MV-4-11 (cell line): ENCODE data around the gene SEC61B.
A peak's percentile ranks its signal among the peaks of the same experiment; 100 is the strongest.

Experiments used
- DNase-seq: peaks from one replicate; lab custom pipeline; 2025; lab: John Stamatoyannopoulos, UW

Gene SEC61B

DNA sequence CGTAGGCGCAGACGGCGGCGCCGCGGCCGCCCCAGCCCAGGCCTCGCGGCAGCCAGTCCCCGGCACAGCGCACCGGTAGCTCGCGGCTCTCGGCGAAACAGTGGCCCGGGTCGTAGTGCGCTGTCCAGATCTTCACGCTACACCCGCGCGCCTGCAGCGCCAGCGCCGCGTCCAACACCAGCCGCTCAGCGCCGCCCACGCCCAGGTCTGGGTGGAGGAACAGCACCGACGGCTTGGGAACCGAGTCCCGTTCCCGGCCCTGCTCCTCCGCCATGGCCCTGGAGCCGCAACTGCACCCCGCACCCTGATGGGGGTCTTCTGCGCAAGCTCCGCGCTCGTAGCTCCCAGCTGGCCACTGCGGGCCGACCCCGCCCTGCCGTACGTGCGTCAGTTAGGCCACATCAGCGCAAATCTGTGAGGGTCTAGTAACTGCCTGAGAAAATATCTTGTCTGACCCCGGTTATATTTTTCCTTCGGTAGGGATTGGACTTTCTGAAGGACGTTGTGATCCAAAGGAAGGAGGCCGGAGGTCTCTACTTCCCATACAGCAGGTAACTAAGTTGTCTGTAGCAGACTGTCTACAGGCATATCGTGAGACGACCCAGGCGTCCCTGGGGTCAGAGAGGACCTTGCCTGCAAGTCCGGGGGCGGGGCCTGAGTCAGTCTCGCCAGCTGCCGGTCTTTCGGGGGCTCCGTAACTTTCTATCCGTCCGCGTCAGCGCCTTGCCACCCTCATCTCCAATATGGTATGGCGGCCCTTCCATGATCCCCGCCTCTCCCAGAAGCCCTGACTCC is at the start of gene SEC61B, which contains the start of gene ALG2:
TSS of gene SEC61B (plus strand) at position 662 of the 795 bp plus-strand sequence. CDS start at position 744, 82 bp downstream.
TSS of gene ALG2 (minus strand) at position 322 of the 795 bp plus-strand sequence. CDS start at position 274, 48 bp downstream.
- DNase-seq, result peak; percentile 95

DNA sequence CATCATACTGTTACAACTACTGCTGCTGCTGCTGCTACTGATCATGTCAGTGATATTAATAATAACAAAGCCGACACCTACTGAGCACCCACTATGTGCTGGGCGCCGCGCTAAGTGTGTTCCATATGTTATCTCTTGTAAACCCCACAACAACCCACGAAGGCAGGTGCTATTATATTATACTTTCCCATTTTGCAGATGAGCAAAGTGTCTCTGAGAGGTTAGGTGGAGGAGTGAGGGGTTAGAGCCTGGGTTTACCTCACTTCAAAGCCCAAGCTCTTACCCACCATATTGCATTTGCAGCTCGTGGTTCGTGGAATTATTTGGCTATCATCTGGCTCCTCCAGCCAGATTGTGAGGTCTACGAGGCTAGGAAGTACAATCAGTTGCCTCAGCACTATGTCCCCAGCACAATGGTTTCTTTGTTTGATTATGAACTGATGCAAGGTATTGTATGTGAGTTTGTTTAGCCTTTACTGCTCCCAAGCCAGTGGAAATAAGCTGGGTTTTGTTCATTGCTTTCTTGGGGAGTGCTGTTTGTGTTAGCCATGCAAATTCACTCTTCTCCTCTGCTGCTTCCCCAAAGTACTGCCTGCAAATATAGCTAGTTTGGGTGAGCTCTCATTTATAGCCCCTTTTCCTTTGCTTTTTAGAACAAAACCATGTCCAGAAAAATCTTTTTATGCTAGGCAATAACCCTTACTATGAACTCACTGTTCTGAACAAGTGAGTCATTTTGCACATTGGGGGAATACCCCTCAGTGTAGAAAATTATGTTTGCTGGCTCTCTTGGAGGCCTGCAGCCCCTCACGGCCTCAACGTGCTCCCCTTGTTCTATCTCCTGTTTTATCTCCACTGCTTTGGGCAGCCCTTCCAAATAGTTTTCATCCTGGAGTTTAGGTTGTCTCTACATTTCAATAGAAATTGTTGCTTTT is 48.2 kb upstream of the SEC61B start:
- no peak for DNase-seq

DNA sequence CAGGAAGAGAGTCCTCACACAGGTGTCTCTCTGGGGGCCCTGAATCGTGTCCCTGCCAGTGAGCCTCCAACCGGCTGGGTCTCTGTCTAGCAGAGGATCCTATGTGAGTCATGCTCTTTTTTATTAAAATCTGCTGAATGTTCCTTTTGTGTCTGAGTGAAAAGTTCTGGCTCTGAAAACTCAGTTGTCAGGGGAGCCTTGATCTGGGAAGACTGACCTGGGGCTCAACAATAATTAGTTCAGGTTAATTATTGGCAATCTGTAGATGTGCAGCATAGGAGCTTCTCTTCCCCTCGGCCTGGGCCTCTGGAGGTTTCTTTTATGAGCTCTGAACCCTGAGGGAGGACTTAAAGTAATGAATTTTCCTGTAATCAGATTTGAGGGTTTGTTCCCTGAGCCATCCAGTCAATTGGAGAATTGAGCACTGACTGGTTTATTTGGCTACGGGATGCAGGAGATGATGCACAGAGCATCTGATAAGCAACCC is 45.5 kb upstream of the SEC61B start:
- no peak for DNase-seq

DNA sequence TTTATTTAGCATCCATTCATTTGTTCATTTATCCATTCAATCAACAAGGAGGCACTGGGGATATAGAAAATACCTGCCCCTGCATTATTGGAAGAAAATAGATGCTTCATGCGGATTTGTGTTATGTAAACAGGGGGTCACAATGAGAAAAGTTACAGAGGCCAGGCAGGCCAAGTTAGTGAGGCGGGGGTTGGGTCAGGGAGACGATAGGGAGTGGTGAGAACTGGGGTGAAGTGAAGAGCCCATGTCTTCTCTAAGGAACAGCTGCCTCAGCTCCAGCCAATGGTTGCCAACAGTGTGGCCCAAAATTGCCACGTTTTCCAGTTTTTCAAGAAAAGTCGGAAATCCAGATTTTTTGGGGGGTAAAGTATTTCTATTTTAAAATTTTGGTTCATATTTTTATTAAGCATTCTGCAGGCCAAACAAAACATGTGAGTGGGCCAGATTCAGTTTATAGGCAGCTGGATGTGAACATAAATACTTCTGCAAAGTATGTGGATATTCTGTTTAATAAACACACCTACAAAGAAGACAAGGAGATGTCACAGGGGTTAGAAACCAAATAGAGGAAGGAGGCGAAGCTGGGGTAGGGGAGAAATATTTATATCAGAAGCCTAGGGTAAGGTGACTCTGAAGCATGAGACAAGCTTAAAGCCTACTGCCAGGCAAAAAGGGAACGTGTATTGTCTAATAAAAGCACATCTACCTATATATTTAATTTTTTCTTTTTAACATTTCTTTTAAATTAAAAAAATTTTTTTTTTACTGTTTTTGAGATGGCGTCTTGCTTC is 44.3 kb upstream of the SEC61B start:
- DNase-seq, result no peak

DNA sequence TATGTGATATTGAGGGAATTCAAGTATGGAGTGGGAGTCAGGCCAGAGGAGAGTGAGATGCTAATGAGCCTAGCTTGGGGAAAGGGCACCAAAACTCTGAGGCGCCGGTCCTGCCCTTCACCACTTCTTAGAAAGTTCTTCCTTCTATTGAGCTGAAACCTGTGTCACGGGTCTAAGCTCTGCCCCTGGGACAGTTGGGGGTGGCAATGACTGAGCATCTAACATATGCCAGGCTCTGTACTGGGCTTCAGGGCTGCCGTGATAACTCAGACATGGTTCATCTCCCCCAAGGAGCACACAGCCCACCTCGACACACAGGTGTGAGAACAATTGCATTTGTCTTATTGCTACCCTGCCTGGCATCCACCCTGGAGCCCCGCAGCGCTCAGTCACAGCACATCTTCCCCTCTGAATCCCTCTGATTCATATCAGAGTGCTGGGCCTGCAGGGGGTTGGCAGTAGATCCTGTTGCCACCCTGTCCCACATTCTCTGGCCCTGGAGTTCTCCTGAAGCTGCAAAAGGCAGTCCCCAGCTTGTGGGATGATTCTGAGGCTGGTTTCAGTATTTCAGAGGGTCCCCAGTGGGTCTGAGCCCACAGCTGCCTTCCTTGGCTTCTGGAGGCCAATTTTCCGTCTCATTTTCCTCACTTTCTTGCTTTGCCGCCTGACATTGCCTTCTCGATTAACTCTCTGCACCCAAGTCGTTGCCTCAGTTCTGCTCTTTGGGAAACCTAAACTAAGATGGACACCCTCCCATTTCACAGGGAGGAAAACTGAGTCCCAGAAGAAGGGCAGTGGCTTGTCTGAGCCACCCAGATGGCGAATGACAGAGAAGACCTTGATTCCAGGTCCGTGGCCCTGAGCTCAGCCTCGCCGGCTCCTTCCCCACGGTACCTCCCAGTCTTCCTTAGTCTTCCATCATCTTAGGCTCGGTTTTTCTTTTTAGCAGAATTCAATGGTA is 42.9 kb upstream of the SEC61B start:
- no peak for DNase-seq

DNA sequence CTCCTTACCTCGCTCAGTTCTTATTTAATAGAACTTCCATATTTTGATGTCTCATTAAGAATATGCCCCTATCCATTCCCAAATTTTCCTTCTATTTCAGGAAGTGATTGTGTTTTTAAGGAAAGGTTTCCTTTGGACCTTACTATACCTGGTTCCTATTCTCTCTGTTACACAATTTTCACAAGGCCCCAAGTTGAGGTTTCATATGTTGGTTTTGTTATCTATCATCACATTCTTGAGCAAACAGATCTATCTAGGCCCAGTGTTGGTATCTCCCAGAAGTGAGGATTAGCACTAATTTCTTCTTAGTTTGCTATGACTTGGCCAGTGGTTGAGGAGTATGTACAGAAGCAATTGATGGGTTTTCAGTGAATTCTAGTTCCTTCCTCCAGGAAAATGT is 41.9 kb upstream of the SEC61B start:
- peak; percentile 17 for DNase-seq

DNA sequence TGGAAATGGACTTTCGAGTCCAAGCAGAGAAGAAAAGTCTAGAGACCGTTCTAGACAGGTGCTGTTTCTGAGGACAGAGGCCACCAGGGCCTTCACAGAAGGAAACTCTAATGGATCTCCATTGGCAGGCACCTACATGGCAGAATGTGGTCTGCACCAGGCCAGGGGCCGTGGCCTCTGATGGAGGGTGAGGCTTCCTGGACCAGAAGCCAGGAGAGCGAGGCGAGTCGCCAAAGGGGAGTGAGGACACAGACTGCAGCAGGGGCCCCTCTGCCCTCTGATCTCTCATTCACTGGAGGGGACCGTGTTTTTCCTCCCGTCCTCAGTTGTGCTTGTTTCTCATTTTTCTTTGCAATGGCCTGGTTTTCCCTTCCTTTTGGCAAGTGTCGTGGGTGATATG is 41.4 kb upstream of the SEC61B start:
- no peak for DNase-seq

DNA sequence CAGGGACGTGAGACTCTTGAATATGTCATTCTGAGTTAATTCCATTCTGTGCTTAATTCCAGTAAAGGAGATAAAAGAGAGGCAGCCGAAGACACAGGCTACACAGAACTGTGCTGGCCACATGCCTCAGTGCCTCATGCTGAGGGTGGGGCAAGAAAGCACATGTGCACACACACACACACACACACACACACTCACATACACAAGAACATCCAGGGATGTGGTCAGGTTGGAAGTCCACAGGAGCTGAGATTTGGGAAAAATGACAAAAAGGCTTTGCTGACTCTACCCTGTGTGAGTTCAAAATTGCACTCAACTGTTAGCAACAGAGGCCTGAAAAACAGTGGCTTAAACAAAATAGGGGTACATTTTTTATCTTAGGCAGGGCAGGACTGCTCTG is 40.9 kb upstream of the SEC61B start:
- DNase-seq, result no peak

DNA sequence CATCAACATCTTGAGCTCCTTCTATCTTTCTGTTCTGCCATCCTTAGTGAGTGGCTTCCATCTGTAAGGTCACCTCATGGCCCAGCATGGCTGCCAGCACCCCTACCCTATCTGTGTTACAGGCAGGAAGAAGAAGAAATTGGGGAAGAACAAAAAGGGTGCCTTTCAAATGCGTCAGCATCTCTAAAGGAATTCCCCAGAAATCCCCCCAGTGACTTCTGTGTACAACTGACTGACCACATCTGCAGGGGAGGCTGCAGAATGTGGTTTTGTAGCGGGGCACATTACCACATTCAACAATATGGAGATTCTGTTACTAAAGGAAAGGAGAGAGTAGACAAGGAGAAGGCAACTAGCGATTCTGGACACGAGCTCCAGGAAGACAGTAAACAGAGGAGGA is 40.5 kb upstream of the SEC61B start:
- DNase-seq, result peak; percentile 74

DNA sequence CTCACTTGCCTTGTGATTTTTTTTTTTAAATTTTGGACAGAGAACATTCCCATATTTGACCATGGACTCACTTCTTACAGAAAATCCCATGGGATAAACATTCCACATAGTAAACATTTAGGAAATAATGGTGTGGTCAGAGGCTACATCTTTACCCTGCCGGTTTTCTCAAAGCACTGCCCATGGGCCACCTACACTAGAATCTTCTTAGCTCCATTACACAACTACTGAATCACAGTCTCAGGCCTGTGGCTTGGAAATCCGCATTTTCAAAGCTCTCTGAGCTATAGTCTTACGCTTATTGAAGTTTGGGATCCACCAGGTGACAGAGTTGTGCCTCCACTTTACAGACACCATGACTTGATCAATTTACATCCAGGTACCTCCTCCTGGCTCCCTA is 39.7 kb upstream of the SEC61B start:
- no peak for DNase-seq

DNA sequence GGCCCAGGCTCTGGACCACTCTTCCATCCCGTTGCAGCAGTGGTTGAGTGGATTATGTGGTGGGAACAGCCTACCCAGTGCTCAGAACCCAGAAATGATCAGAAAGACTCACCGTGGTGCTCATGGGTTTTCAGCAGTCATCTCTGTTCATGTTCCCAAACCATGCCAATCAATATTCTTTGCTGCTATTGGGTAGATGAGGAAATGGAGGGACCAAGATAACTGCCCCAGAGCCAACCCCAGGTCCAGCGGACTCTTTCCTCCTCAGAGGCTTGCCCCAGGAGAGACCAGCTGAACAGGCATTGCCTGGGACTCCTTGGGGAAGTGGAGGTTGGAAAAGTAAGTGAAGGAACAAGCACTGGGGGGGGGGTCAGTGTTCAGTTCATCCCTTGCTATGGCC is 38.5 kb upstream of the SEC61B start:
- no peak for DNase-seq

DNA sequence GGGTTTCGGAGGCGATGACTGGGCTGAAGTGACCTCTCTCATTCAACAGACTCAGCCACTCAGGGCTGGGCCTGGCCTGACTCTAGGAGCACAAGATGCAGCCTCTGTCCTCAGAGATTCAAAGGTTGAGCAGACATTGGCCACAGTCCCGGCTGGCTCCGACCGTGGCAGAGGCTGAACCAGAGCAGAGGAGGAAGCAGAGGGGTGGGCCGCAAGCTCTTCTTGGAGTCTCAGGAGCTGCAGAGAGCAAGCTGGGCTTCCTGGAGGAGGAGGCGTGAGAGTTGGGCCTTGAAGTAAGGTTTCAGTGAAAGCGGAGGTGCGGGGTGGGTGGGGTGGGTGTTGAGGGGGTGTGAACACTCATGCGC is 38.0 kb upstream of the SEC61B start:
- no peak for DNase-seq

DNA sequence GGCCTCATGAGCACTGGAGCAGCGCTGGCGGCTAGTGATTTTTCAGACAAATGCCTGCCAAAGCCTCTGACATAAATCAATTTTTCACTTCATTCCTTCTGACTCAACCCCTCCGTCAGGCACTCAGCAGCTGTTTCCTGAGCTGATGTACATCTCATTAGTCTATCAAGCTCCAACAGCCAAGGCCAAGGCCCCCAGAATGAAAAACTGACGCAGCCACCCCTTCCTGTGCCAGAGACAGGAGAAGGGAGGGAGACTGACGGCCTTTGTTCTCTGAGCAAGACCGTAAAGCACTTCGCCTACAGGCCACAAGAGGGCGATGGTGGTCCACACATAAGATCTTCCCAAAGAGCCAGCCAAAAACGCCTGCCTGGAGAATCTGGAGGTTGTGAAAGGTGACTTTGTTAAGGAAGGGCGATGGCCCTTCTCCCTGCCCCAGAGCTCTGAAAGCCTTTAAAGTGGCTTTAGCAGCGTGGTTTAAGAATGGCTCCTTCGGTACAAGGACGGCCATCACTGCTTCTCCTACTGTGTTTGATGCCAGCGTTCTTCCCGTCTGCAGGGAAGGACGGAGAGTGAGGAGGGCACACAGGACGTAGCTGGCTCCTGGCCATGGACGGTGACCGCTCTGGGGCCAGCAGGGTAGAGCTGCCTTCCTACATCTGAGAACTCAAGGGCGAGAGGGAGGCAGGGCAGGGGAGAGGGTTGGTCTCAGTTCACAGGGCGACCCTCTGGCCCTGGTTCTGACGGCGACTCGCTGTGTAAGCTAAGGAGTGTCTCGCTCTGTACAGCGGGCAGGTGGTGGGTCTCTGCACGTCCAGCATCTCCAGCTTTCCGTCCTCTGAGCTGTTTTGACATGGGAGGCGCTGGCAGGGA is 37.4 kb upstream of the SEC61B start:
- DNase-seq, result peak; percentile 67

DNA sequence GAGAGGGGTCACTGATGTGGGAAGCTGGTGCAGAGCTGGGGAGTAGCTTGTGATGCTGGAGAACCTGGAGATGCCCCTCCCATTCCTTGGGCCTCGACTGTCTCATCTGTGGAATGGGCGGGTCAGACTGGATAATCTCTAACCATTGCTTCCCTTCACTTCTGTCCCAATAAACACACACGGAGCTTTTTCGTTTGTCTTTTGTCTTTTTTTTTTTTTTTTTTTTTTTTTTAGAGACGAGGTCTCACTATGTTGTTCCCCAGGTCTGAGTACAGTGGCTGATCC is 36.8 kb upstream of the SEC61B start:
- no peak for DNase-seq

DNA sequence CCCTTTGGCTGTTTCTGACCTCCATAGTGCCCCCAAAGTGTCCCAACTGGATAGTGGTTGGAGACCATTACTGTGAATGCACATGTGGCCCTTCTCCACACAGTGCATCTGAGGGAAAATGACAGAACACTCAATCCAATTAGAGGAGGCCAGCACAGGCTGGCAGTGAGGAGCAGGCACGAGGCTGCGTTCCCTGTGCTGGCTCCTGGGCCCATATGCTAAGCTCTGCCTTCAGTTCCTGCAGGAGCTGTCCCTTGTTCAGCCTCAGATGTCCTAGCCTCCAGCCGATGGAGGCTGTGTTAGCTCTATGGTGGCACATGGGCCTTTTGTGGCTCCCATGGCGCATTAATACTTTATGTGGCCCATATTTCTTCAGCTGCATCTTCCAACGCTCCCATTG is 36.1 kb upstream of the SEC61B start:
- DNase-seq, result no peak

DNA sequence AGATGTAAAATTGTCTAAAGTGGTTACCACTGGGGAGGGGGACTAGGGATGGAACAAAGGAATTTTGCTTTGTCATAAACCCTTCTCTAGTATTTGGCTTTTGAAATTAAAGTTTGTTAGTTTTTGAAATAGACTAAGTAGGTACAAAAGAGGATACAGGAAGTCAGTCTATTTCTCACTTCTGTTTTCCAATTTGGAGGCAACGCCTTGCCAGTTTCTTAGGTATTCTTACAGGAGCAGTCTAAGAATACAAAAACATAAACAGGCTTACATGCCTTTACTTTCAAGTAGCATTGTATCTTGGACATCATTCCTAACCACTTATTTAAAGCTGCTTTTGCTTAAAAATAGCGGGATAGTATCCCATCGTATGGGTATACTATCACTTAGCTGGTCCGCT is 34.8 kb upstream of the SEC61B start:
- DNase-seq, result peak; percentile 57

DNA sequence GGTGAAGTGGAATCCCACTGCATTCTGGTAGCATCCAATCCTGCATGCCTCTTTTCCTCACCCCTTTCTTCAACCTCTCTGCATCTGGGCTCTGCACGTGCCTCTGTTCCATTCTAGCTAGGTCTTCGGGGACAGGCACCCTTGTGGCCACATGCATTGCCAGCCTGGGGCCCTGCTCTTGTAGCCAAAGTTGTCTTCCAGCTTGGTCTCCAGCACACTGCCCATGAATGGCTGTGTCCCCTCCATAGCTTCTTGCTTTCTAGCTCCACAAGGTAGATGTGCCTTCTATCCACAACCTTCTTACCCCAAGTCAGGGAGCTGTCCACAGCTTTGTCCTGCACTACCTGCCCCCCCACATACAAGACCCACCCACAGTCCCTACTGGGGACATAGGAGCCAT is 32.9 kb upstream of the SEC61B start:
- DNase-seq, result no peak

DNA sequence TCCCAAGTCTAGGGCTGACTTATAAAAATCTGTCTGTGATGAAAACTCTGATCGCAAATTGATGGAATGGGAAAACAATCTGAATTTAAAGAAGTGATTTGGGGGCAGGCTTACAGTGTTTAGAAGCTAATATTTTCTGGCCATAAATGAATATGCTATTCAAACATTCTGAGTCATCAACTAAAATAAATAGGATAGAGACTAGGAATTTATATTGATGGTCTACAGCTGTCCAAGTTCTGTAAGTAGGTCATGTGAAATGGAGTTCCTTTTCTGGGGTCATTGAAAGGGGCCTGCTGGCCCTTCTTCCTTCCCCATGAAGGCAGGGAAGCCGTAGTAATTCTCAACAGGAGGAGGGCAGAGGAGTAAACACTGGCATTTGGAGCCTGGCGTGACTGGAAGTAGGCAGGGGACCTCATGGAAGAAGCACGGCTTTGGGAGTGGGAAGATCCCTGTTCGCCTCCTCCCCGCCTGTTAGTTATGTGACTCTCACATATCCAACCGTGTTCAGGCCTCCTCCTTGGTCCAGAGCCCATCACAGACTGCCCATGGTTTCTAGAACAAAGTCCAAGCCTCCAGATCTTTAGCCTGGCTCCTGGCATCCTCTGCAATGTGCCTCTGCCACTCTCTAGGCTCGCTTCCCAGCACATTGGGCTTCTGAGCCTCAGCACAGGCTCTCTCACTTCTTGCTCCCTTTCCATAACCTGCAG is 32.0 kb upstream of the SEC61B start:
- no peak for DNase-seq

DNA sequence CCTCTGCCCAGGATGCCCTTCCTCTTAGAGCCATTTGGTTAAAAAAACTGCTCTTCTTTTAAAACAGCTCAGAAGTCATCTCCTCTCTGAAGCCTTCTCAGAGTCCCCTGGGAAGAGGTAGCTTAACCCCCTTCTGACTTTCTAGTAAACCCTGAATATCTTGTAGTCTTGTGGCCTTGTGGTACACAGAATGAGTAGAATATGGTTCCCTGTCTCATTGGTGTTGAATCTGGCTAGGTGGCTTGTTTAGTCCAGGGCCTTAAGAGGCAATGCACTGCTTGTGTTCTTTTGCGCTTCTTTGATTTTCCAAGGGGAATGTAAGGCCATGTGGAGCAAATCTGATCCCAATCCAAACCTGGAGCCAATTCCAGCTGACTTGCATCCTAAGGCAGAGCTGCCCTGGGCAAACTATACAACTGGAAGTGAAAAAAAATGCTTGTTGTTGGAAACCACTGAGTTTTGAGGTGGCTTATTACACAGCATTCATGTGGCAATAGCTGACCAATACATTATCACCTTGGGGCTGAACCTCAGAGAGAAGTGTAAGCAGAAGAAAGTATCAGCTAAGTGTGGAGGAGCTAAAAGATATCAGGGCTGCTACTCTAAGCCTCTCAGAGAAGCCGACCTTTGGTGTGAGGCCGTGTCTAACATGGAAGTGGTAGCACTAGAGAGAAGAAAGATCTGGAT is 31.3 kb upstream of the SEC61B start:
- DNase-seq, result no peak
